K562 (cell line): ENCODE data around the gene SHBG. TPM values are rescaled to one million over a fixed set of nuclear protein-coding genes. Genes with fewer than 3 reads are reported as not detected.

Source experiments
- ATF1 ChIP-seq, 2 experiments: fragments of 450-650 bp in 1 of 2; IDR thresholded peaks; 2 replicates each; pipeline ENCODE4 v1.6.1; 2016; ENCODE audit warnings: missing compliant biosample characterization in 1 of 2, missing genetic modification characterization in 1 of 2
- BRF2 ChIP-seq: IDR thresholded peaks from 3 replicates; pipeline ENCODE4 v1.6.1; 2011; ENCODE audit warnings: borderline replicate concordance, mild to moderate bottlenecking; ENCODE audit not compliant: insufficient read length, insufficient read depth
- CTCF ChIP-seq, 3 experiments: IDR thresholded peaks in 2 of 3; conservative IDR thresholded peaks in 1 of 3; 2 replicates each; pipeline ENCODE4 v1.5.1; 2011 to 2012; ENCODE audit warnings: low read length in 3 of 3, mild to moderate bottlenecking in 3 of 3, control low read depth in 2 of 3, improper control_type of control experiment in 1 of 3, inconsistent platforms in 1 of 3, low read depth in 1 of 3, mixed read lengths in 1 of 3, moderate library complexity in 1 of 3; ENCODE audit not compliant: insufficient read depth in 2 of 3
- DDX20 ChIP-seq: fragments of 450-650 bp; IDR thresholded peaks from 2 replicates; pipeline ENCODE4 v1.6.1; 2016; ENCODE audit warnings: missing genetic modification characterization, low read depth, mild to moderate bottlenecking, missing compliant biosample characterization, moderate library complexity
- E2F3 ChIP-seq: fragments of 250-450 bp; sonication (Bioruptor Pico); IDR thresholded peaks from 2 replicates; pipeline ENCODE4 v1.4.0; 2020; ENCODE audit warnings: mild to moderate bottlenecking
- GABPB1 ChIP-seq: sonication (generic); formaldehyde crosslinking; IDR thresholded peaks from 2 replicates; pipeline ENCODE4 v1.8.0; 2022; ENCODE audit warnings: mild to moderate bottlenecking, missing genetic modification reagents
- KAT8 ChIP-seq: fragments of 450-650 bp; IDR thresholded peaks from 2 replicates; pipeline ENCODE4 v1.6.1; 2016; ENCODE audit warnings: low read depth, mild to moderate bottlenecking
- MAZ ChIP-seq, 2 experiments: fragments of 450-650 bp in 1 of 2; sonication (generic) in 1 of 2; formaldehyde crosslinking; IDR thresholded peaks in 1 of 2; conservative IDR thresholded peaks in 1 of 2; 2 replicates each; pipeline versions ENCODE4 v1.4.0 to v1.5.0; 2020; ENCODE audit warnings: mild to moderate bottlenecking in 1 of 2, missing genetic modification reagents in 1 of 2
- MTA1 ChIP-seq: fragments of 450-650 bp; IDR thresholded peaks from 2 replicates; pipeline ENCODE4 v1.6.1; 2017; ENCODE audit warnings: borderline replicate concordance
- NFE2 ChIP-seq: IDR thresholded peaks from 2 replicates; pipeline ENCODE4 v1.6.1; 2014; ENCODE audit warnings: antibody characterized with exemption, low read depth
- RBBP5 ChIP-seq: fragments of 200-600 bp; sonication (generic); IDR thresholded peaks from 2 replicates; pipeline ENCODE4 v1.6.1; 2012; ENCODE audit warnings: borderline replicate concordance, mild to moderate bottlenecking, low read length, control low read depth, inconsistent platforms; ENCODE audit not compliant: insufficient read depth, poor library complexity, severe bottlenecking
- REST ChIP-seq, 2 experiments: fragments of 450-650 bp; formaldehyde crosslinking in 1 of 2; IDR thresholded peaks; 2 replicates each; pipeline versions ENCODE4 v1.4.0 to v1.6.1; 2014 to 2020; ENCODE audit warnings: mild to moderate bottlenecking in 2 of 2, borderline replicate concordance in 1 of 2, low read depth in 1 of 2
- SMC3 ChIP-seq: conservative IDR thresholded peaks from 2 replicates; pipeline ENCODE4 v1.6.1; 2011; ENCODE audit warnings: low read depth, low read length, improper control_type of control experiment; ENCODE audit not compliant: insufficient read depth
- TRIM24 ChIP-seq, 2 experiments: fragments of 450-650 bp; IDR thresholded peaks; 2 replicates each; pipeline ENCODE4 v1.6.1; 2016
- ZBTB5 ChIP-seq: fragments of 450-650 bp; IDR thresholded peaks from 2 replicates; pipeline ENCODE4 v1.6.1; 2017; ENCODE audit warnings: antibody characterized with exemption
- polyA plus RNA-seq, 8 experiments: library from polyadenylated mRNA; depleted of rRNA in 4 of 8; stranded (reverse) in 5 of 8; unstranded in 3 of 8; fragments of >200 nt; fragmentation: Nextera tagmentation in 2 of 8; fragmentation: Illumina TruSeq in 1 of 8; extraction: Ambion mirVana in 2 of 8; extraction: Trizol in 1 of 8; gene quantifications; 2 replicates each; pipeline versions ENCODE4 v1.2.1 to v1.2.3, GENCODE V29; 2011 to 2014; ENCODE audit warnings: inconsistent platforms in 1 of 8, missing spikeins in 1 of 8
- total RNA-seq, 7 experiments: library from RNA; depleted of rRNA in 6 of 7; stranded (reverse); fragments of >200 nt in 6 of 7; fragmentation: Illumina TruSeq in 2 of 7; extraction: Trizol in 2 of 7; gene quantifications; 2 replicates each; pipeline versions ENCODE4 v1.2.1 to v1.2.3, GENCODE V29; 2011 to 2021; ENCODE audit warnings: low replicate concordance in 1 of 7

Gene SHBG
- total and polyA plus RNA-seq, 9 of the 15 experiments (the other 6 are each of a cell fraction or from before 2014, with no cell fraction given): not detected

- TF ChIP-seq ZBTB5 (no peak), TRIM24 (IDR thresholded peaks at IDR 0.05) (no peak), KAT8 (no peak), E2F3 (CRISPR knock-in tag) (no peak), BRF2 (no peak), RBBP5 (no peak), GABPB1 (CRISPR knock-in tag) (no peak), MTA1 (no peak), SMC3 (peak; percentile 74), NFE2 (no peak), MAZ (CRISPR knock-in tag; conservative IDR thresholded peaks at IDR 0.05 in 1 of 2, IDR thresholded peaks at IDR 0.05 in 1 of 2) (peak in 1 of 2 experiments; percentile 60; a peak in 2 of 4 replicates), ATF1 (CRISPR knock-in tag; IDR thresholded peaks at IDR 0.05) (no peak), ATF1 (tag; IDR thresholded peaks at IDR 0.05) (no peak), DDX20 (tag) (no peak), REST (IDR thresholded peaks at IDR 0.05; ENCODE audit: borderline replicate concordance) (peak; percentile 84), REST (CRISPR knock-in tag; IDR thresholded peaks at IDR 0.05; ENCODE audit: low read depth) (no peak), CTCF (IDR thresholded peaks at IDR 0.05 in 2 of 3, conservative IDR thresholded peaks at IDR 0.05 in 1 of 3; ENCODE audit: insufficient read depth in 2 of 3, low read depth in 1 of 3, low read length in 3 of 3) (peak; percentile 74 to 86 (median 74))
Observed at GRCh38 chr17:7634384-7634783, 4.4 kb downstream of the SHBG start (continued).
